ENCODE results near the gene IRF4.
"Not testable (repeated sequence)": the region's sequence is repeated elsewhere in the genome, so short reads cannot be mapped to it uniquely, and the experiment has no call there.

IRF4 gene

DNA sequence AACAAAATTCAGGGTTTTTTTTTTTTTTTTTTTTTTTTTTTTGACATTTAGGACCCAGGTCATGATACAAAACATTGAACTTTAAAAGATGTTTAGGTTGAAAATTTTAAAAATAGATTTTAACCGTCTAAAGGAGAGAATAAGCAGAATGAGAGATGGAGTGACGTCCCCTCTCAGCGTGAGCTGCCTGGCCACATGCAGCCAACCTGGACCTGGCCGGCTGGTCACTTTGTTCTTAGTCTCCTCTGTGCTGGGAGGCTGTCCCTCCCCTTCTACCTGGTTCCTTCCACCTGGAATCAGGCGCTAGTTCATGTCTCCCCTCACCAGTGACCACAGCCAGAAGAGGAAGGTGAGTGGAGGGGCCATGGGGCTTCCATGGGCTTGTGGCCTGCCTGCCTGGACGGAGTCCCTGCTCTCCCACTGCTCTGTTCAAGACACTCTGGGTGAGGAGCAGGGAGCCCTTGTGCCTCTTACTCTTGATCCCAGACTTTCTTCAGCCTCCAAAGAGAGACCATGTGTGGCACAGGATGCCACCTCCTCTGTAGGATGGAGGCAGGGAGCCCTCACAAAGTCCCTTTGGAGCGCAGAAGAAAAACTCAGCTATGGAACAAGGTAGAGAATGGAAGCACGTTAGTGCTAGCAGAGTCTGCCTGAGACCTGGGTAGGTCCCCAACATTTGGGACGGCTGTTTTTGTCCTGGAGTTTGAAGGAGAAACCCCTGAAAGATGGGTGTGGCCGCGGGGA is 31.7 kb downstream of the IRF4 start:
- no peak for DNase-seq

DNA sequence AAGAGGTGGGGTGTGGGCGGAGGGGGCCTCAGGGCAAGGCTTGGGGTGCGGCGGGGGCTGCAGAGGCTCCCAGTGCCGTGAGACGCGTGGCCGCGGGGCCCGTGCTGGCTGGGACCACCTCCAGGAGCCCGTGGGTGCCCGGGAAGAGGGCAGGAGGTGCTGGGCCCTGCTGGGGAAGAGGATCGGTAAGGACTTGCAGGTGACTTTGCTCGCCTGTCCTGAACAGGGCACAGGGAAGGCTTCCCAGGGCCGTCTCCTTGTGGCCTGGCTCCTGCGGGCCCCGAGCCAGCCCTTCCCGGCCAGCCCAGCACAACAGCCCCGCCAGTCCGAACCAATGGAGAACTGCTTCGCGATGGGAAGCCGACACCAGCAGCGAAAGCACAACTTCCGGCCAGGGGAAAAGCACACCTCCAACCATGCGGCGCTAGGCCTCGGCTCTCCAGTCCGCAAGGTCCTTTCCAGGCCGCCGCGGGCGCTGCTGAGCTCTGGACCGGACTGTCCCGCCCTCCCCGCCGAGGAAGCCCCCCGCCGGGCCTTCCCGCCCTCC is 32.3 kb downstream of the IRF4 start:
- DNase-seq: no peak

DNA sequence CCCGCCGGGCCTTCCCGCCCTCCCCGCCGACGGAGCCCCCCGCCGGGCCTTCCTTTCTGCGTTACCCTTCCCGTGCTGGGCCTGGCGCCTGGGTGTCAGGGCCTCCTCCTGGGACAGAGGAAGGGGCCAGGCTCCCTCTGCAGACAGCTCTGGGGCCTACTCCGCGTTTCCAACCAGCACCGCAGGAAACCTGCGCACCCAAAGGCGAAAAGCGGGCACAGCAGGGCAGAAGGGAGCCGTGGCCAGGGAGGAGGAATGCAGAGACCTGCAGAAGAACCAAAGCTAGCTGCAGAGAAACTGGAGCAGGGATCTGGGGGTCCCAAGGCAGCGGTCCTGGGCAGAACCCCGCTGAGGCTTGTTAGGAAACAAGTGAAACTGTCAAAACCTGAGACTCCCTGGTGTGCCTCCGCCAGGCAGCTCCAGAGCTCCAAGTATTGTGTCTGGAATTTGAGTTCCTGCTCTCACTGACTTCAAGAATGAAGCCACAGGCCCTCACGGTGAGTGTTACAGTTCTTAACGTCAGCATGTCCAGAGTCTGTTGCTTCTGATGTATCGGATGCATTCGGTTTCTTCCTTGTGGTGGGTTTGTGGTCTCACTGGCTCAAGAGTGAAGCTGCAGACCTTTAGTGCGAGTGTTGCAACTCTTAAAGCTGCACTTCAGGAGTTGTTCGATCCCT is 33.3 kb downstream of the IRF4 start:
- no peak for DNase-seq

- not testable (repeated sequence) for DNase-seq
Measured at GRCh38 chr6:425418-425788, 33.9 kb downstream of the IRF4 start.

DNA sequence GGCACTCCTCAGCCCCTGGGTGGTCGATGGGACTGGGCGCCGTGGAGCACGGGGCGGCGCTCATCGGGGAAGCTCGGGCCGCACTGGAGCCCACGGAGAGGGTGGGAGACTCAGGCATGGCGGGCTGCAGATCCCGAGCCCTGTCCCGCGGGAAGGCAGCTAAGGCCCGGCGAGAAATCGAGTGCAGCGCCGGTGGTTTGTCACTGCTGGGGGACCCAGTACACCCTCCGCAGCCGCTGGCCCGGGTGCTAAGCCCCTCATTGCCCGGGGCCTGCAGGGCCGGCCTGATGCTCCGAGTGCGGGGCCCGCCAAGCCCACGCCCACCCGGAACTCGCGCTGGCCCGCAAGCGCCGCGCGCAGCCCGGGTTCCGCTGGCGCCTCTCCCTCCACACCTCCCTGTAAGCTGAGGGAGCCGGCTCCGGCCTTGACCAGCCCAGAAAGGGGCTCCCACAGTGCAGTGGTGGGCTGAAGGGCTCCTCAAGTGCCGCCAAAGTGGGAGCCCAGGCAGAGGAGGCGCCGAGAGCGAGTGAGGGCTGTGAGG is 34.7 kb downstream of the IRF4 start:
- not testable (repeated sequence) for DNase-seq

DNA sequence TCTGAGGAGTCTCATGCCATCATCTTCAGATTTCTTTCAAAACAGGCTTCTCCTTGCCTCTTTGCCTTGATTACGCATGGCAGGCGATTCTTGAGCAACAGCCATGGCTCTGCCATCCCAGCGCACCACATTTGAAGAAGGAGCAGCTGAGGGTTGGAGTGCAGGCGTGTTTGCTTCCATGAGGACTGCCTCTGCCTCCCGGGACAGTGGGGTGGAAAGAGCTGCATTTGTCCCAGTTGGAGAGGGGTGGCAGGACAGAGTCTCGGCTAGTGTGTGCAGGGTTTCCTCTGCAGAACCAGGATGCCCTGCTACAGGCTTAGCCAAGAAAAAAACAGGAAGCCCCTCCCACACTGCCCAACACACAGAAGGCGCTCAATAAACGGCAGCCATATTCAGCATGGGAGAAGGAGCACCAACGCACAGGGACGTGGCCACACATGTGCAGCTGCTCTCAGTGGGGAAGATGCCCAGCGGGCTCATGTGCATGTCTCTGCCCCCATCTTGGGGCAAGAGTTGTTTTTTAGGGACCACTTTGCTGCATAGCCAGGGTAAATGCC is 36.6 kb downstream of the IRF4 start:
- no peak for DNase-seq

DNA sequence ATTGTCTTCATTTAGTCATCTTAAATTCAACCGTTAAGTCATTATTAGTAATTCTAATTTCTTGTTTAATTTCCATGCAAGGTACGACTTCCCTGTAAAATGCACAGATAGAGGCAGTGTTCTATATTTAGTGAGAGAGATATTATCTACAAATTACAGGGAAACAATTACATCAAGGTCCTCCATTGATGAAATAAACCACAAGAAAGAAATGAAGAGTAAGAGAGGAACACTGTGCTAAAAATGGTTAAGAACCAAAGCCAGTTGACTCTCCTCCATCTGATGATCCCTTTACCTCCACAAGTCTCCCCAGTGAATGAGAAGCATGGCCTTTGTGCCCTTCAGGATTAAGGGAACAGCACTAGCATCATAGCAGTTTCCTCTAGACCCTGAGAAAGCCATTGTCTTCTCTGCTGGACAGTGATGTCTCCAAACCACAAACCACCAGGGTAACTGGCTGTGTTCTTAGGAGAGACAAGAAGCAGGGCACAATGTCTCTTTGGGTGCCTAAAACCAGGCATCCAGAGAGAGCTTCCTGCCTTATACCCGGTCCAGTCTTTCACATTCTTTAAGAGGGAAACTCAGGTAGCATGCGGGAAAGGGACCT is 38.1 kb downstream of the IRF4 start:
- no peak for DNase-seq

DNA sequence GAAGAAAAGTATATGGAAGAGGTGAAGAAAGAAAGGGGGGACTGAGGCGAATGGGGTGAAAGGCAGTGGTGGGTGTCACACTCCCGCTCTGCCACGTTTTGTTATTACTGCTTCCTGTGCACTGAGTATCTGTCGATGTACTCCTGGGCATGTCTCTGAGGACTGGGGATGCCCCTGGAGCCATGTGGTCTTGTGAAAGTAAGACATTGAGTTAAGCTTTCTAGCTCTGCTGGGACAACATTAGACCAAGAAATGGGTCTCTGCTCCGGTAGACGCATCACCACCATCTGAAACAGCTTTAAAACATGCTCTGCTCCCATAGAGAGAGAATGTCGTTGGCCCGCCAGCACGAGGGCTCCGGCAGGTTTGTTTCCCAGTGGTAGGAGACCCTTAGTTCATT is 40.0 kb downstream of the IRF4 start:
- DNase-seq: no peak

GRCh38 chr6:431986-432385 is 40.4 kb downstream of the IRF4 start:
- no peak for DNase-seq

DNA sequence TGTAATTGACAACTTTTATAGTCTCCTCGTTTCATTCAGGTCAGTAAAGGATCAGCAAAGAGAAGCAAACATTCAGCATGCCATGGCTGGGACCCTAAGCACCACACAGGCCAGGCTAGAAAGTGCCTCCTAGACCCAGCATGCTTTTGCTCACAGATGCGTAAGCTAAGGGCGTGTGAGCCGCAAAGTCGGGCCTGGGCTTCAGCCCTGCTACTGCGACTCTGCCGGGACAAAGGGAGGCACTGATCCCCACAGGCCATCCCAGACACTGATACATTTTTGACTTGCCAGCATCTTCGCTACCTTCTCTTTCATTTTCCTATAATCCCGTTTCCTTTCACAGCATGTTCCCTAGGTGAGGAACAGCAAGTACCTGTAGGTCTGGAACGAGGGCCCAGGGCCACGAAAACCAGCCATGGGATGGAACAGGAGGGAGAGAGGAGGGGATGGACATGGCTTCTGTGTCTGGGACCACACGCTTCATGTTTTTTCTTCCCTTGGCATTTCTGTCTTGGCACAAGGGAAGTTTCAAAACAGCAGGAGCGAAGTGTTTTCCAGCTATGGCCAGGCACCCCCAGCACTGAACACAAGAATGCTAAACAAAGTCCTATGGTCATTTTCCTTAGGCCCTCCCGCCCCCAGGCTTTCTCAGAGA is 42.6 kb downstream of the IRF4 start:
- no peak for DNase-seq

GRCh38 chr6:435441-436307 is 44.1 kb downstream of the IRF4 start:
- DNase-seq: no peak

DNA sequence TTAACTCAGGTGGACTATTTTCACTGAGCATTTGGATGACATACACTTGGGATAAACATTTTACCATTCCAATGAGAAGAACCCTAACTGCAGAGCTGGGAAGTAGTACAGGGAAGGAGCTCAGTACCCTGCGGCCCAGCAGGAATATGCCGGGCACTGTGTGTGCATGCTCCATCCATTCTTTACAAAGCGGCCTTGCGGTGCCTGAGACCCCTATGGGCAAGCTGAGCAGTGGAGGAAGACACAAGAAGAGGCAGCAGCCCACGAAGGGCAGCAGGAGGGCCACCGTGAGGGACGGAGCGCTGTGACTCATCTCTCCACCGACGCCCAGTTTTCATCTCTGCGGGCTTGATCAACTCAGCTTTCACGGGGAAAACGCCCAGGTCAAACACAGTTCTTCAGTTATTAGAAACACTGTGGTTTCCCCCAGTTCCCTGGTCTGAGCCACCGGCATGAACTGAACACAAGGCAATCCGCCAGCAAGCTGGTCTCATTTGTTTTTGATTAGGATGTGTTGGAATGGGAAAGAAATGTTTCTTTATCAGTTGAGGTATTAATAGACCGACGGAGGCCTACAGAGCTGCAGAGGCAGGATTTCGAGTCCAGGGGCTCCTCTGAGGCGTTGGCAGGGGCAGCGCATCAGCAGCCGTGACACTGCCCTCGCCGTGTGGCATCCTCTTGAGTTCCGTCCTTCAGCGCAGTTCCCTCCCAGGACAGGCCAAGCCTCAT is 44.9 kb downstream of the IRF4 start:
- no peak for DNase-seq

GRCh38 chr6:437037-437392 is 45.5 kb downstream of the IRF4 start:
- no peak for DNase-seq

- no peak for DNase-seq
Measured at GRCh38 chr6:438634-439170, 47.1 kb downstream of the IRF4 start.

DNA sequence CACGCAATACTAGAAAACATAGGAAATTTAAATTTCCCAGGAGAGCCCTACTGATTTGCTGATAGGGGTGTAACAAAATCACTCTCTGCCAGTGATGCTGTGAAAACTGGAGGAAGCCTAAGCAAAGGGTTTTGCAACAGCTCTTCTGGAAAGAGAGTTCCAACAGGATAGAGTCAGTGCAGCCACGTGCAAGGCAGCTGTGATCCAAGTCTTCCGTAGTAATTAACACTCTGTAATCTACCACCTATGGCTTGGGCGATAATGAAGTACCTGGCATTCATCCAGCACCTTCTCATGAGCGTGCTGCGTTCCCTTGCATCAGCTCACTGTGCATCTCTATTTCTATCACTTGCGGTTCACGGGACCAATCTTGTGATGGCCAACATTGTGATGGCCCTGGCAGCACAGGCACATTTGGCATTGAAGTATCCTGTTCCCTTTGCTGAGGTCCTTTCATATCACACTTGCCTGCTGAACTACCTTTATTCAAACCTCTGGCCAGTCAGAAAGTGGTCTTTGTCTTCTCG is 48.2 kb downstream of the IRF4 start:
- no peak for DNase-seq

GRCh38 chr6:441126-441920 is 49.8 kb downstream of the IRF4 start:
- no peak for DNase-seq

GRCh38 chr6:443621-444159 is 52.1 kb downstream of the IRF4 start:
- no peak for DNase-seq

DNA sequence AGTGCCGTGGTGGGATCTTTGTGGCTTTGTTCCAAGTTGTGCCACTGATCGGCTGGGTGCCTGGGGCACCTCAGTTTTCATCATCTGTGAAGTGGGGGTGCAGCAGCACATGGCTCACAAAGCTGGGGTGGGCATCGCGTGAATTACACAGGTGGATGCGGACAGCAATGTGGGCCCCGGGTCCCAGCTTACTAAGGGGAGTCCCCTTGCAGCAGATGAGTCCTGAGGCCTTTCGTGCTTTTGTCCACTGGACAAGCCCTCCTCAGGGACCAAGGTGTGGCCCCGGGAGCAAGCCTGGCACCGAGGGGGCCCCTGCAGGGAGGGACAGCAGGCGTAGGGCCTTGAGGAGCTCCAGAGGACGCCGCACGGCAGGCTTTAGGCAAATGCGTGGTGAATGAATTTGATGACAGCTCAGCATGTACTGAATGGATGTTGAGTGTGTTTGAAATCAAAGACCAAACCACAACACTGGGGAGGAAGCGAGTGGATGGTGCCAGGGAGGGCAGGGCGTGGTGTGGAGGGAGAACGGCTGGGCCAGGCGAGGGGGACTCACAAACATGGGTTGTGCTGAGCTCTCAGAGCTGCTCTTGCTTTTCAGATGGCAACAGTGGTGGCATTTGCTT is 53.2 kb downstream of the IRF4 start:
- DNase-seq: no peak

All from GOT3 (cell line).